HEK293T (cell line): ENCODE measurements around the gene IKZF4.
"Not testable (repeated sequence)": the region's sequence is repeated elsewhere in the genome, so short reads cannot be mapped to it uniquely, and the experiment has no call there.

Experiments
- CTCF ChIA-PET: fragments of 350-600 bp; formaldehyde crosslinking; extraction: SDS; loops from one replicate; lab custom pipeline; 2021; ENCODE audit warnings: antibody characterized with exemption, inconsistent platforms; lab: Yijun Ruan, JAX
- POLR2A ChIA-PET: fragments of 350-600 bp; formaldehyde crosslinking; extraction: SDS; loops from one replicate; lab custom pipeline; 2020; ENCODE audit warnings: antibody characterized with exemption, inconsistent platforms; lab: Yijun Ruan, JAX
- DNase-seq: peaks from one replicate; pipeline ENCODE4 v3.0.0; 2012; ENCODE audit warnings: mixed read lengths; ENCODE audit errors: extremely low spot score
- ARNT ChIP-seq: fragments of 450-650 bp; IDR thresholded peaks from 2 replicates; pipeline ENCODE4 v1.6.1; 2017; ENCODE audit warnings: mild to moderate bottlenecking
- BHLHE40 ChIP-seq: fragments of 450-650 bp; IDR thresholded peaks from 2 replicates; pipeline ENCODE4 v1.6.1; 2016; ENCODE audit warnings: mild to moderate bottlenecking, moderate library complexity, borderline replicate concordance
- CTBP1 ChIP-seq: fragments of 450-650 bp; IDR thresholded peaks from 2 replicates; pipeline ENCODE4 v1.6.1; 2016; ENCODE audit warnings: borderline replicate concordance
- ELF4 ChIP-seq: fragments of 450-650 bp; IDR thresholded peaks from 2 replicates; pipeline ENCODE4 v1.6.1; 2017; ENCODE audit warnings: antibody characterized with exemption
- FOXA1 ChIP-seq: fragments of 450-650 bp; IDR thresholded peaks from 2 replicates; pipeline ENCODE4 v1.6.1; 2016; ENCODE audit warnings: mild to moderate bottlenecking
- FOXK2 ChIP-seq: fragments of 450-650 bp; IDR thresholded peaks from 2 replicates; pipeline ENCODE4 v1.6.1; 2016; ENCODE audit warnings: mild to moderate bottlenecking
- FOXM1 ChIP-seq: fragments of 450-650 bp; IDR thresholded peaks from 2 replicates; pipeline ENCODE4 v1.6.1; 2017; ENCODE audit warnings: mild to moderate bottlenecking, borderline replicate concordance
- HDGF ChIP-seq: fragments of 450-650 bp; IDR thresholded peaks from 2 replicates; pipeline ENCODE4 v1.6.1; 2017; ENCODE audit warnings: antibody characterized with exemption, borderline replicate concordance
- L3MBTL2 ChIP-seq: fragments of 450-650 bp; conservative IDR thresholded peaks from 2 replicates; pipeline ENCODE4 v1.6.1; 2016; ENCODE audit warnings: mild to moderate bottlenecking
- LEF1 ChIP-seq: fragments of 450-650 bp; IDR thresholded peaks from 2 replicates; pipeline ENCODE4 v1.6.1; 2017; ENCODE audit warnings: mild to moderate bottlenecking, borderline replicate concordance
- NFRKB ChIP-seq: fragments of 450-650 bp; IDR thresholded peaks from 2 replicates; pipeline ENCODE4 v1.6.1; 2016; ENCODE audit warnings: mild to moderate bottlenecking, moderate library complexity
- PKNOX1 ChIP-seq: fragments of 450-650 bp; IDR thresholded peaks from 2 replicates; pipeline ENCODE4 v1.6.1; 2016
- SP1 ChIP-seq: fragments of 450-650 bp; IDR thresholded peaks from 2 replicates; pipeline ENCODE4 v1.6.1; 2017
- SUZ12 ChIP-seq: fragments of 450-650 bp; IDR thresholded peaks from 2 replicates; pipeline ENCODE4 v1.6.1; 2016; ENCODE audit warnings: mild to moderate bottlenecking
- TARDBP ChIP-seq: fragments of 450-650 bp; IDR thresholded peaks from 2 replicates; pipeline ENCODE4 v1.6.1; 2016
- ZNF384 ChIP-seq: fragments of 450-650 bp; IDR thresholded peaks from 2 replicates; pipeline ENCODE4 v1.6.1; 2016

Gene IKZF4

GRCh38 chr12:56041552-56042429 lies 20.9 kb downstream of the IKZF4 start, which contains the start of gene RPS26:
Gene RPS26 (plus strand): TSS chr12:56041918. CDS start chr12:56042167, 249 bp downstream.
- ChIA-PET CTCF (interaction anchor here (1.8 to 2.6 kb wide), 2 partner anchors 12 to 46 kb away, joined by 5 to 10 read pairs; no protein-coding TSS in a partner anchor), POLR2A (interaction anchor here (1.0 to 1.6 kb wide), 2 partner anchors 48 to 303 kb away, joined by 3 read pairs; no protein-coding TSS in a partner anchor)
- DNase-seq, result peak; percentile 89
- TF ChIP-seq NFRKB (peak; percentile 94), TARDBP (peak; percentile 75), L3MBTL2 (peak; percentile 91), ELF4 (peak; percentile 89), CTBP1 (peak; percentile 58), ARNT (no peak), PKNOX1 (0 out of 2 replicates have a peak, but pooled peaks have one; percentile 37), SUZ12 (peak; percentile 70; the same call in 1 of the 2 replicates), ZNF384 (no peak), HDGF (no peak)

GRCh38 chr12:56042430-56042813 lies 21.6 kb downstream of the IKZF4 start:
- POLR2A ChIA-PET, DNase-seq, CTCF ChIA-PET: not testable (repeated sequence)

- no peak for DNase-seq
- TF ChIP-seq FOXK2 (no peak), ELF4 (no peak), TARDBP (no peak), FOXM1 (no peak), LEF1 (no peak)
- CTCF ChIA-PET, result no interaction called here
- POLR2A ChIA-PET, result no interaction called here
These were observed 22.0 kb downstream of the IKZF4 start for GRCh38 chr12:56042843-56043242.

- ChIA-PET POLR2A (interaction anchor here (1.5 to 4.9 kb wide), 4 partner anchors 33 to 143 kb away, joined by 4 to 47 read pairs (median 13); partner anchors contain the start of genes ERBB3, PA2G4, RPL41 and SMARCC2), CTCF (interaction anchor here (1.2 to 1.3 kb wide), 2 partner anchors 58 to 308 kb away, joined by 3 to 5 read pairs; partner anchors contain the start of gene PA2G4)
- DNase-seq, result no peak
- no peak for TF ChIP-seq HDGF
- no peak for TF ChIP-seq ARNT
- TF ChIP-seq FOXM1, result no peak
- no peak for TF ChIP-seq CTBP1
- TF ChIP-seq SUZ12, result no peak
- no peak for TF ChIP-seq SP1
- no peak for TF ChIP-seq PKNOX1
- no peak for TF ChIP-seq ZNF384
- TF ChIP-seq L3MBTL2, result no peak
These were observed 25.4 kb downstream of the IKZF4 start for GRCh38 chr12:56046027-56046780.

GRCh38 chr12:56053407-56053893 lies 32.6 kb downstream of the IKZF4 start:
- ChIA-PET POLR2A (interaction anchor here (1.0 to 1.3 kb wide), 2 partner anchors 9 to 65 kb away, joined by 3 read pairs; partner anchors contain the start of gene ZC3H10), CTCF (interaction anchor here (0.6 kb wide), 1 partner anchor 32 kb away, joined by 5 read pairs; no protein-coding TSS in a partner anchor)

GRCh38 chr12:56059964-56060363 lies 39.1 kb downstream of the IKZF4 start:
- DNase-seq, result not testable (repeated sequence)
- POLR2A ChIA-PET, result interaction anchor here (1.3 kb wide), 1 partner anchor 56 kb away, joined by 3 read pairs; no protein-coding TSS in a partner anchor
- CTCF ChIA-PET, result interaction anchor here (0.6 to 1.4 kb wide), 2 partner anchors 20 to 52 kb away, joined by 3 read pairs; partner anchors contain the start of gene ERBB3

More at GRCh38 chr12:56053407-56053893, 32.6 kb downstream of the IKZF4 start:
- no peak for DNase-seq
- TF ChIP-seq L3MBTL2 (no peak), ZNF384 (no peak), SP1 (no peak), BHLHE40 (no peak), FOXA1 (no peak), ELF4 (no peak), CTBP1 (no peak), FOXM1 (no peak), TARDBP (no peak)

GRCh38 chr12:56061982-56062381 lies 41.1 kb downstream of the IKZF4 start:
- no peak for DNase-seq
- POLR2A ChIA-PET, result no interaction called here
- TF ChIP-seq TARDBP (no peak), FOXK2 (no peak)
- CTCF ChIA-PET, result interaction anchor here (0.6 to 1.2 kb wide), 2 partner anchors 18 to 24 kb away, joined by 3 to 5 read pairs; no protein-coding TSS in a partner anchor
